ENCODE data around the gene CACNB2. TPM values are rescaled to one million over a fixed set of nuclear protein-coding genes. Genes with fewer than 3 reads are reported as not detected.

The CACNB2 gene
- total RNA-seq, 4 donors from 2014 or later, result 60.3 to 158 (median 89.1) TPM

- no peaks in the 10 kb centered on the region for H3K36me3 ChIP-seq
- peak overlapping the region; percentile 83 to 88 (median 86) for H3K27ac ChIP-seq
- H3K27me3 ChIP-seq, result no peaks in the 10 kb centered on the region
- H3K9me3 ChIP-seq, result no peaks in the 10 kb centered on the region
- WGBS, 2 donors (ENCODE audit: low coverage in 1 of 2), result 14 to 21% methylated on average over 6 to 7 of the region's 7 CpGs
- peaks cover 4 to 67% (median 12%) of the 10 kb centered on the region in 3 donors for H3K4me1 ChIP-seq
- ATAC-seq, result peak; percentile 61
- TF ChIP-seq, protein P1, sequence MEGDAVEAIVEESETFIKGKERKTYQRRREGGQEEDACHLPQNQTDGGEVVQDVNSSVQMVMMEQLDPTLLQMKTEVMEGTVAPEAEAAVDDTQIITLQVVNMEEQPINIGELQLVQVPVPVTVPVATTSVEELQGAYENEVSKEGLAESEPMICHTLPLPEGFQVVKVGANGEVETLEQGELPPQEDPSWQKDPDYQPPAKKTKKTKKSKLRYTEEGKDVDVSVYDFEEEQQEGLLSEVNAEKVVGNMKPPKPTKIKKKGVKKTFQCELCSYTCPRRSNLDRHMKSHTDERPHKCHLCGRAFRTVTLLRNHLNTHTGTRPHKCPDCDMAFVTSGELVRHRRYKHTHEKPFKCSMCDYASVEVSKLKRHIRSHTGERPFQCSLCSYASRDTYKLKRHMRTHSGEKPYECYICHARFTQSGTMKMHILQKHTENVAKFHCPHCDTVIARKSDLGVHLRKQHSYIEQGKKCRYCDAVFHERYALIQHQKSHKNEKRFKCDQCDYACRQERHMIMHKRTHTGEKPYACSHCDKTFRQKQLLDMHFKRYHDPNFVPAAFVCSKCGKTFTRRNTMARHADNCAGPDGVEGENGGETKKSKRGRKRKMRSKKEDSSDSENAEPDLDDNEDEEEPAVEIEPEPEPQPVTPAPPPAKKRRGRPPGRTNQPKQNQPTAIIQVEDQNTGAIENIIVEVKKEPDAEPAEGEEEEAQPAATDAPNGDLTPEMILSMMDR (IDR thresholded peaks at IDR 0.05), result peak in 3 of 4 experiments; percentile 32 to 51 (median 49)
- TF ChIP-seq POLR2AphosphoS5 (IDR thresholded peaks at IDR 0.05) (peak; percentile 25), POLR2A (IDR thresholded peaks at IDR 0.05) (no peak)
- no peak overlapping the region for H3K4me3 ChIP-seq
These were observed 172.3 kb downstream of the CACNB2 start for GRCh38 chr10:18312374-18313139.

GRCh38 chr10:18313140-18313530 lies 172.9 kb downstream of the CACNB2 start:
- H3K36me3 ChIP-seq, result no peaks in the 10 kb centered on the region
- no peak for ATAC-seq
- TF ChIP-seq POLR2AphosphoS5 (IDR thresholded peaks at IDR 0.05), result no peak
- TF ChIP-seq POLR2A (IDR thresholded peaks at IDR 0.05), result no peak
- no peak for TF ChIP-seq EP300 (IDR thresholded peaks at IDR 0.05)
- TF ChIP-seq, protein P1 (IDR thresholded peaks at IDR 0.05), result no peak
- 63 to 68% methylated on average over 10 of the region's 10 CpGs for WGBS, 2 donors (ENCODE audit: low coverage in 1 of 2)
- H3K27me3 ChIP-seq, result no peaks in the 10 kb centered on the region
- H3K4me1 ChIP-seq, result peaks cover 4 to 64% (median 12%) of the 10 kb centered on the region in 3 donors
- peak overlapping the region; percentile 16 to 17 for H3K4me3 ChIP-seq
- H3K27ac ChIP-seq, result peak overlapping the region; percentile 83 to 88 (median 86)
- no peaks in the 10 kb centered on the region for H3K9me3 ChIP-seq

DNA sequence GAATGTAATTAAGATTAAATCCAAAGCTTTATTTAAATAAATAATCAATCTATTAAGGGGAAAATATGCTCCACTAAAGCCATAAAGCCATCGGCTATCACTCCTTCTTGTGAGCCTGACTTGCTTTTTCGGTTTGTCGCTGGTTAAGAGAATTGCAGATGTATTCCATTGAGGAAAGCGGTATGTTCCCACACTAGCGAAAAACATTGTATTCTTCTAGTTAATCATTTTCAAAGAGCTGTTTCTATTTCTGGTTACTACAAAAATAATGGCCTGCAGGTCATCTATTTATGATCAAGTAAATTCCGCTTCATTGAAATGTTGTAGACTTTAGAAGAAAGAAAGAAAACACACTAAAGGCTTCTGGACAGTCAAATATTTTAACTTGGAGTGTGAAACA lies 173.4 kb downstream of the CACNB2 start:
- 16 to 68% methylated on average over 6 of the region's 6 CpGs for WGBS, 2 donors (ENCODE audit: low coverage in 1 of 2)

GRCh38 chr10:18319628-18320027 lies 179.4 kb downstream of the CACNB2 start:
- Histone ChIP-seq H3K27ac (no peak overlapping the region), H3K36me3 (no peaks in the 10 kb centered on the region), H3K4me3 (no peak overlapping the region), H3K4me1 (peaks cover 0 to 20% (median 0%) of the 10 kb centered on the region in 3 donors), H3K27me3 (no peaks in the 10 kb centered on the region), H3K9me3 (no peaks in the 10 kb centered on the region)
- TF ChIP-seq EP300 (IDR thresholded peaks at IDR 0.05) (no peak), POLR2A (IDR thresholded peaks at IDR 0.05) (no peak), POLR2AphosphoS5 (IDR thresholded peaks at IDR 0.05) (no peak)
- TF ChIP-seq, protein P1 (IDR thresholded peaks at IDR 0.05), result no peak
- no peak for ATAC-seq
- WGBS, 2 donors (ENCODE audit: low coverage in 1 of 2), result 84 to 88% methylated on average over 3 of the region's 3 CpGs

More for the DNA sequence above, 173.4 kb downstream of the CACNB2 start:
- Histone ChIP-seq H3K9me3 (no peaks in the 10 kb centered on the region), H3K27ac (peak overlapping the region; percentile 83 to 88 (median 86)), H3K4me3 (peak overlapping the region; percentile 16 to 17), H3K27me3 (no peaks in the 10 kb centered on the region), H3K36me3 (no peaks in the 10 kb centered on the region), H3K4me1 (peaks cover 4 to 59% (median 12%) of the 10 kb centered on the region in 3 donors)
- ATAC-seq, result peak; percentile 47
- TF ChIP-seq POLR2AphosphoS5 (IDR thresholded peaks at IDR 0.05), result peak; percentile 24
- TF ChIP-seq EP300 (IDR thresholded peaks at IDR 0.05), result no peak

DNA sequence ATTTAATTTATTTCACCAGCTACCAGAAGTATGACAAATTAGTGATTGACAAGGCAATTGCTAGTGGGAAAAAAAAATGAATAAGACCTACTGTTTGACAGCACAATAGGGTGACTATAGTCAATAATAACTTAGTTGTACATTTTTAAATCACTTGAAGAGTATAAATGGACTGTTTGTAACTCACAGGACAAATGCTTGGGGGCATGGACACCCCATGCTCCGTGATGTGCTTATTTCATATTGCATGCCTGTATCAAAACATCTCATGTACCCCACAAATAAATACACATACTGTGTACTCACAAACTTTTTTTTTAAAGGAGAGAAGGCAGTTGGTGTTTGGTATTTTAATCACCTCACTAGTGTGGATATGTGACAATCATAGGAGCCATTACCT lies 181.1 kb downstream of the CACNB2 start:
- Histone ChIP-seq H3K4me3 (no peak overlapping the region), H3K36me3 (no peaks in the 10 kb centered on the region), H3K27ac (no peak overlapping the region), H3K4me1 (peaks cover 0 to 12% (median 0%) of the 10 kb centered on the region in 3 donors), H3K27me3 (no peaks in the 10 kb centered on the region), H3K9me3 (no peaks in the 10 kb centered on the region)
- no peak for ATAC-seq
- 94 to 100% methylated on average over 1 of the region's 1 CpG for WGBS, 2 donors (ENCODE audit: low coverage in 1 of 2)
- TF ChIP-seq POLR2A (IDR thresholded peaks at IDR 0.05) (no peak), EP300 (IDR thresholded peaks at IDR 0.05) (no peak), POLR2AphosphoS5 (IDR thresholded peaks at IDR 0.05) (no peak)
- TF ChIP-seq, protein P1 (IDR thresholded peaks at IDR 0.05), result no peak

All from gastroesophageal sphincter (tissue), 4 donors.